Psoas muscle (tissue), 8 donors: Measurements from ENCODE around the gene CLTC. TPM values are rescaled to one million over a fixed set of nuclear protein-coding genes. Genes with fewer than 3 reads are reported as not detected.

Source experiments
- ATAC-seq, 4 donors: fragments of 200-7000 bp; cut with Tn5 transposase; one replicate each; pipeline ENCODE4 v1.9.1; 2020; ENCODE audit warnings: moderate library complexity in 3 of 4, mild to moderate bottlenecking in 2 of 4
- DNase-seq, 2 donors: peaks; one replicate each; pipeline ENCODE4 v3.0.0-alpha.2; 2020
- H3K27ac ChIP-seq: fragments of 200-600 bp; one replicate; pipeline ENCODE4 v1.8.0; 2022
- H3K27me3 ChIP-seq, 3 donors: fragments of 200-600 bp in 1 of 3; one replicate each; pipeline versions ENCODE4 v1.6.1 to v1.8.0; 2013 to 2022; ENCODE audit warnings: low read length in 2 of 3, mild to moderate bottlenecking in 2 of 3, moderate library complexity in 1 of 3; ENCODE audit not compliant: insufficient read depth in 3 of 3
- H3K36me3 ChIP-seq, 2 donors: fragments of 200-600 bp in 1 of 2; one replicate each; pipeline versions ENCODE4 v1.6.1 to v1.8.0; 2013 to 2022; ENCODE audit warnings: low read depth in 1 of 2, mild to moderate bottlenecking in 1 of 2, moderate library complexity in 1 of 2; ENCODE audit not compliant: insufficient read depth in 1 of 2
- H3K4me1 ChIP-seq: fragments of 200-600 bp; one replicate; pipeline ENCODE4 v1.8.0; 2022
- H3K4me3 ChIP-seq: fragments of 200-600 bp; one replicate; pipeline ENCODE4 v1.8.0; 2022; ENCODE audit warnings: mild to moderate bottlenecking
- H3K9me3 ChIP-seq: fragments of 200-600 bp; one replicate; pipeline ENCODE4 v1.8.0; 2022
- CTCF ChIP-seq: fragments of 200-600 bp; IDR thresholded peaks from one replicate; pipeline ENCODE4 v1.8.0; 2022; ENCODE audit warnings: antibody characterized with exemption
- WGBS, 3 donors: extraction: QIAGEN DNeasy Blood & Tissue Kit; methylation state at CpG; one replicate each; pipeline versions ENCODE4 v1.1.6 to v1.1.7; 2013; 5-methylcytosine and 5-hydroxymethylcytosine counted together
- intact Hi-C, 2 donors: fragments of 100-400 bp; cut with DNase I; formaldehyde crosslinking; loops; one replicate each; pipeline versions ENCODE4 v1.11.0 to v1.14.2; 2022
- polyA plus RNA-seq, 3 donors: library from polyadenylated mRNA; stranded (reverse); fragments of 200-250 nt; gene quantifications; one replicate each; pipeline ENCODE4 v1.2.3, GENCODE V29; 2013
- total RNA-seq, 4 donors: library from RNA; stranded (reverse); fragmentation: NEBNext Ultra II Directional in 2 of 4; extraction: Animal tissue kit (Norgen Biotek cat#: 25700) in 2 of 4; gene quantifications; one replicate each; pipeline versions ENCODE4 v1.2.1 to v1.2.4, GENCODE V29; 2021 to 2023
- donor health status: healthy with polysubstance abuse.
- donor health status: DM: no; HTN: no; CAD: no; lungs with moderate emphysema.
- donor health status: Bipolar disorder and iron deficiency.
- donor health status: healthy.
- donor health status: DM: yes; HTN: yes; CAD: no.
- donor health status: DM: no; HTN: no; CAD: no.
- donor health status: DM: no; HTN: no; CAD: no.
- donor health status: DM: yes; HTN: yes; CAD: no.

CLTC gene
- total and polyA plus RNA-seq, 7 donors, result 61.4 to 156 (median 119) TPM

GRCh38 chr17:59714255-59714654, 94.6 kb downstream of the CLTC start:
- Histone ChIP-seq H3K9me3 (no peaks in the 10 kb centered on the region), H3K27ac (no peak overlapping the region), H3K36me3 (no peaks in the 10 kb centered on the region), H3K27me3 (no peaks in the 10 kb centered on the region), H3K4me3 (no peak overlapping the region), H3K4me1 (peaks cover 20% of the 10 kb centered on the region)
- intact Hi-C loops, result no loop called here
- TF ChIP-seq CTCF, result no peak
- DNase-seq (no peak), ATAC-seq (no peak)
- WGBS, 3 donors, result 87 to 89% (median 87%) methylated on average over 2 of the region's 2 CpGs

- no peak for ATAC-seq
These were observed 96.7 kb downstream of the CLTC start for GRCh38 chr17:59716427-59716826.

GRCh38 chr17:59719526-59719925, 99.8 kb downstream of the CLTC start:
- intact Hi-C loops, result no loop called here
- Histone ChIP-seq H3K9me3 (no peaks in the 10 kb centered on the region), H3K4me3 (no peak overlapping the region), H3K36me3 (no peaks in the 10 kb centered on the region), H3K27me3 (no peaks in the 10 kb centered on the region), H3K27ac (no peak overlapping the region), H3K4me1 (peaks cover 16% of the 10 kb centered on the region)
- no peak for DNase-seq
- ATAC-seq, result no peak
- no peak for TF ChIP-seq CTCF

More at GRCh38 chr17:59716427-59716826, 96.7 kb downstream of the CLTC start:
- DNase-seq, result no peak
- no peak for TF ChIP-seq CTCF
- intact Hi-C loops, result no loop called here
- Histone ChIP-seq H3K27me3 (no peaks in the 10 kb centered on the region), H3K36me3 (no peaks in the 10 kb centered on the region), H3K4me1 (peaks cover 16% of the 10 kb centered on the region), H3K27ac (peak overlapping the region; percentile 18), H3K9me3 (no peaks in the 10 kb centered on the region), H3K4me3 (no peak overlapping the region)
- WGBS, 3 donors, result 35 to 69% (median 36%) methylated on average over 2 of the region's 2 CpGs

- Histone ChIP-seq H3K9me3 (no peaks in the 10 kb centered on the region), H3K36me3 (no peaks in the 10 kb centered on the region), H3K4me3 (no peak overlapping the region), H3K27ac (no peak overlapping the region), H3K4me1 (peaks cover 24% of the 10 kb centered on the region), H3K27me3 (no peaks in the 10 kb centered on the region)
- DNase-seq (no peak), ATAC-seq (no peak)
- intact Hi-C loops, result no loop called here
- 95 to 98% (median 95%) methylated on average over 4 of the region's 4 CpGs for WGBS, 3 donors
- TF ChIP-seq CTCF, result no peak
These were observed 102.9 kb downstream of the CLTC start for GRCh38 chr17:59722623-59723022.

- intact Hi-C loops, result no loop called here
- ATAC-seq, result no peak
- no peak for DNase-seq
- Histone ChIP-seq H3K36me3 (no peaks in the 10 kb centered on the region), H3K27ac (no peak overlapping the region), H3K4me1 (peaks cover 28% of the 10 kb centered on the region), H3K27me3 (no peaks in the 10 kb centered on the region), H3K9me3 (no peaks in the 10 kb centered on the region), H3K4me3 (no peak overlapping the region)
- TF ChIP-seq CTCF, result no peak
- WGBS, 3 donors, result 65 to 87% (median 74%) methylated on average over 1 of the region's 1 CpG
These were observed 103.3 kb downstream of the CLTC start for GRCh38 chr17:59723041-59723440.
